Measurements from ENCODE around the gene SYNE2.

- no peak for TF ChIP-seq POLR2AphosphoS5 (IDR thresholded peaks at IDR 0.05; ENCODE audit: insufficient read depth in 1 of 2, low read depth in 1 of 2)
- TF ChIP-seq, protein P1, sequence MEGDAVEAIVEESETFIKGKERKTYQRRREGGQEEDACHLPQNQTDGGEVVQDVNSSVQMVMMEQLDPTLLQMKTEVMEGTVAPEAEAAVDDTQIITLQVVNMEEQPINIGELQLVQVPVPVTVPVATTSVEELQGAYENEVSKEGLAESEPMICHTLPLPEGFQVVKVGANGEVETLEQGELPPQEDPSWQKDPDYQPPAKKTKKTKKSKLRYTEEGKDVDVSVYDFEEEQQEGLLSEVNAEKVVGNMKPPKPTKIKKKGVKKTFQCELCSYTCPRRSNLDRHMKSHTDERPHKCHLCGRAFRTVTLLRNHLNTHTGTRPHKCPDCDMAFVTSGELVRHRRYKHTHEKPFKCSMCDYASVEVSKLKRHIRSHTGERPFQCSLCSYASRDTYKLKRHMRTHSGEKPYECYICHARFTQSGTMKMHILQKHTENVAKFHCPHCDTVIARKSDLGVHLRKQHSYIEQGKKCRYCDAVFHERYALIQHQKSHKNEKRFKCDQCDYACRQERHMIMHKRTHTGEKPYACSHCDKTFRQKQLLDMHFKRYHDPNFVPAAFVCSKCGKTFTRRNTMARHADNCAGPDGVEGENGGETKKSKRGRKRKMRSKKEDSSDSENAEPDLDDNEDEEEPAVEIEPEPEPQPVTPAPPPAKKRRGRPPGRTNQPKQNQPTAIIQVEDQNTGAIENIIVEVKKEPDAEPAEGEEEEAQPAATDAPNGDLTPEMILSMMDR (IDR thresholded peaks at IDR 0.05), result no peak
These were observed 348.5 kb downstream of the SYNE2 start for GRCh38 chr14:64201296-64201695.

All from vagina (tissue), 2 donors.